ENCODE results near the gene LINC00237. TPM values are rescaled to one million over a fixed set of nuclear protein-coding genes. Genes with fewer than 3 reads are reported as not detected.

Gene LINC00237
- total RNA-seq, 2 experiments from 2014 or later = not detected

DNA sequence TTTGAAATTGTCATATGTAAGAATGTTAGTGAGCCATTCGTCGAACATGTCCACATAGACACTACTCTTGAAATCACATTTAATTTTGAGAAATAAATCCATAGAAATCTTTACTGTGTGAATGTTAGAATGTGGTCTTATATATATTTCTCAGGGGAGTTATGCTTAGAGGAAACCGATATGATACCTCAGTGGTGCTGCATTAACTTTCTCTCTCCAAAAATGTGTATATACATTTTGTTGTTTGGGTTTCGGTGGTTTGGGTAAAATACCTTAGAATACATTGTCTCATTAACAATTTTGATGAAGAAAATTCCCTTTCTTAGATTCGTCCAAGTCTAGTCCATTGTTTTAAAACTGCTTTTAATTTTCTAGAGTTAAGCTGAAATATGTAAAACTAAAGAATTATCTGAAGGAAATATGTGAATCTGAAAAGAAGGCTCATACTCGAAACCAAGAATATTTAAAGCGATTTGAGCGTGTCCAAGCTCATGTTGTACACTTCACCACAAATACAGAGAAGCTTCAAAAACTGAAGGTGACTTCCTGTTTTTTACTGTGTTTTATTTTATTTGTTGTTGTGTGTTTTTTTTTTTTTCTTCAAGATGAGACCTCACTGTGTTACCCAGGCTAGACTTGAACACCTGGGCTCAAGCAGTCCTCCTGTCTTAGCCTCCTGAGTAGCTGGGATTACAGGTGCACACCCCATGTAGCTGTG lies 30.0 kb upstream of the LINC00237 start:
- CTCF ChIA-PET = interaction anchor here (0.7 kb wide), 1 partner anchor 88 kb away, joined by 4 read pairs; no protein-coding TSS in a partner anchor

DNA sequence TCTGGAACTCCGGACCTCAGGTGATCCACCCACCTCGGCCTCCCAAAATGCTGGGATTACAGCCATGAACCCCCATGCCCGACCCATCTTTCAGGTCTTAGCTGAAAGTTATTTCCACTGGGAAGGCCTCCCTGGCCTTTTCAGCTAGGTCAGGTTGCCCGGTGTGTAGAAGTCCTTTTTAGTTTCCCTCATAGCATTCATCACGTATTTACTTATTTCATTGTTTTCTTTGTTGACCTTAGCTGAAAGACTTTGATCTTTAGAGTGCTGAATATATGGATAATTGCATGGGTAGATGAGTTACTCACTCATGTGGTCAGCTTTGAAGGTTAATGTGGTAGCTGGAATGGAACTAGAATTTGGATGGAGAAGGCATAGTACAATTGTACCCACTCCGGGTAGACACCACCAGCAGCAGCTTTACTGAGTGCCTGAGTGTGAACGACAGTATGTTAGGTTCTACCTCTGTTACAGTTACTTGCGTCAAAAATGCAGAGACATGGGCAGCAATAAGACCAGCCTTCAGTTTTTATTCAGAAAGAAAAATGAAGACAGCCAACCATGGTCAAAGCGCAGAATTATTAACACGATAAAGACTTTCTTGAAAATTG lies 28.8 kb upstream of the LINC00237 start:
- intact Hi-C loops (cut with micrococcal nuclease) = no loop called here
- no peak for DNase-seq
- Mint-ChIP-seq H3K4me3 (no peak overlapping the region), H3K27ac (no peak overlapping the region), H3K4me1 (ENCODE audit: low read depth) (no peaks in the 10 kb centered on the region), H3K27me3 (ENCODE audit: low read depth) (no peaks in the 10 kb centered on the region), H3K36me3 (ENCODE audit: low read depth) (peaks cover 18% of the 10 kb centered on the region), H3K9me3 (no peaks in the 10 kb centered on the region)
- CTCF ChIA-PET = interaction anchor here (1.3 kb wide), 1 partner anchor 101 kb away, joined by 4 read pairs; no protein-coding TSS in a partner anchor

More for the DNA sequence above, 30.0 kb upstream of the LINC00237 start:
- Mint-ChIP-seq H3K9me3 (no peaks in the 10 kb centered on the region), H3K4me1 (ENCODE audit: low read depth) (no peaks in the 10 kb centered on the region), H3K27me3 (ENCODE audit: low read depth) (no peaks in the 10 kb centered on the region), H3K27ac (no peak overlapping the region), H3K4me3 (no peak overlapping the region), H3K36me3 (ENCODE audit: low read depth) (peaks cover 18% of the 10 kb centered on the region)
- no peak for DNase-seq
- intact Hi-C loops (cut with micrococcal nuclease) = no loop called here

DNA sequence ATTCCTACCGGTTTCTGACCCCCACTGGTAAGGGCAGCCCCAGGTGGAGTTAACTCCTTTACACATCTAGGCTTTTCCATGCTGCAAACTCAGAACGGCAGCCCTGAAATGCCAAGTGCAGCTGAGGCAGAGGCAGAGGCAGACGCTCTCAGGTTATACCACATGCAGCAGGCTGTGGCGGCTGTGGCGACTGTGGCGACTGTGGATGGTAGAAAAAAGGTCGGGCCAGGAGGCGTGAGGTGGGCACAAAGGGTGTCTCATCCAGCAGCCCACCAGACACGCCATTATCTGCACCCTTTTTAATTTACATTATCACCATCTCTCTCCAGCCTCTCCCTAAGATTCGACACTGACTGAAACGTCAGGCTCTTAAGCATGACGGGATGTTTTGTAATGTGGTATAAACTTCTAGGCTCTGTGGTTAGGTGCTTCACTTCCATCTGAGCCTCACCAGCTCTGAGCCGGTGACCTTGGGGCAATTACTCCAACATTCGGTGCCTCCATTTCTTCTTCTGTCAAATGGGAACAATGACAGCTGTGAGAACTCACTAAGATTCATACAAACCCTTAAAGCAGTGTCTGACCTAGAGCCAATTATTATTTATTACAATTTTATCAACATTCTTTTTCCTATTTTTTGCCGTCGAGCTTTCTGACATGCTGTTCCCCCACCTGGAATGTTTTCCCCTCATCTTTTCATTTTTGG lies 27.9 kb upstream of the LINC00237 start:
- H3K27ac Mint-ChIP-seq = no peak overlapping the region
- CTCF ChIA-PET = interaction anchor here (0.6 to 1.3 kb wide), 2 partner anchors 102 to 371 kb away, joined by 4 read pairs; no protein-coding TSS in a partner anchor
- H3K4me1 Mint-ChIP-seq (ENCODE audit: low read depth) = no peaks in the 10 kb centered on the region
- DNase-seq = no peak
- no peaks in the 10 kb centered on the region for H3K9me3 Mint-ChIP-seq
- no peak overlapping the region for H3K4me3 Mint-ChIP-seq
- peaks cover 16% of the 10 kb centered on the region for H3K36me3 Mint-ChIP-seq (ENCODE audit: low read depth)
- no peaks in the 10 kb centered on the region for H3K27me3 Mint-ChIP-seq (ENCODE audit: low read depth)
- intact Hi-C loops (cut with micrococcal nuclease) = no loop called here

DNA sequence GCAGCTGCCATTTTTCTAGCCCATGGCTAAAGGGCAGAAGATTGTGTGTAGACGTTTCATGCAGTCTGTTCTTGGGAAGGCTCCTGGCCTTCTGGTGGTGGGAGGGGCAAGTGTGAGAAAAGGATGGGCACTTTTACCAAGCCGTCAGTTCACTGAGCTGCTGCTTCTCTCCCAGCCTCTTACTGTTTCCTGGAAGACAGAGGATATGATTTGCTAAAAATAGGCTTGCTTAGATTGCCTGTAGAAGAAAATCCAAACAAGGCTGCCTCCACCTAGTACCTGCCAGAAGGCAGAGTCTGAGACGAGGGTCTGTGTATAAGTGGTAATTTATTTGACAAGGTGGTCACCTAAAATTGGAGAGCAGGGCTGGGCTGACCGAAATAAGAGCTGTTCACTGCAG lies 27.2 kb upstream of the LINC00237 start:
- CTCF ChIA-PET = no interaction called here
- no peak for DNase-seq
- Mint-ChIP-seq H3K27me3 (ENCODE audit: low read depth) (no peaks in the 10 kb centered on the region), H3K4me3 (no peak overlapping the region), H3K27ac (no peak overlapping the region), H3K4me1 (ENCODE audit: low read depth) (no peaks in the 10 kb centered on the region), H3K36me3 (ENCODE audit: low read depth) (peaks cover 16% of the 10 kb centered on the region), H3K9me3 (no peaks in the 10 kb centered on the region)
- intact Hi-C loops (cut with micrococcal nuclease) = no loop called here

DNA sequence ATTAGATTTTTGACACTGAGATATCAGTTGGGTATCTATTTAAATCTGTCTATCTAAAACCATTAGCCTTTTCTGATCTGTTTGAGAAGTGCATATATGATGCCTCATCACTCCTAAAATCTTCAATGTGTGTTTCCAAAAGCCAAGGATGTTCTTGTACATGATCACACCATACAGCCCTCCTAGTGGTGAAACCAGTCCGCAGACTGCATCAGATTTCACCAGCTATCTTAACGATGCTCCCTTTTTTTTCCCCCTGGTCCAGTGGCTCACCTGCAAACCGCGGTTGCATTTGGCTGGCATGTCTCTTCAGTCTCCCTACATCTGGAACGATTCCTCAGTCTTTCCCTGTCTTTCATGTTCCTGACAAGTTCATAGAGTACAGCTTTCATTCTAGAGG lies 23.7 kb upstream of the LINC00237 start:
- no peaks in the 10 kb centered on the region for H3K9me3 Mint-ChIP-seq
- intact Hi-C loops (cut with micrococcal nuclease) = loop anchor here (10.0 kb wide), 1 partner anchor 1075 kb away; the partner anchor contains the start of genes CFAP61 and CRNKL1
- H3K36me3 Mint-ChIP-seq (ENCODE audit: low read depth) = peaks cover 3% of the 10 kb centered on the region
- no peak for DNase-seq
- CTCF ChIA-PET = interaction anchor here (0.8 kb wide), 1 partner anchor 82 kb away, joined by 3 read pairs; no protein-coding TSS in a partner anchor
- no peak overlapping the region for H3K4me3 Mint-ChIP-seq
- H3K27me3 Mint-ChIP-seq (ENCODE audit: low read depth) = no peaks in the 10 kb centered on the region
- H3K4me1 Mint-ChIP-seq (ENCODE audit: low read depth) = peaks cover 14% of the 10 kb centered on the region
- no peak overlapping the region for H3K27ac Mint-ChIP-seq

DNA sequence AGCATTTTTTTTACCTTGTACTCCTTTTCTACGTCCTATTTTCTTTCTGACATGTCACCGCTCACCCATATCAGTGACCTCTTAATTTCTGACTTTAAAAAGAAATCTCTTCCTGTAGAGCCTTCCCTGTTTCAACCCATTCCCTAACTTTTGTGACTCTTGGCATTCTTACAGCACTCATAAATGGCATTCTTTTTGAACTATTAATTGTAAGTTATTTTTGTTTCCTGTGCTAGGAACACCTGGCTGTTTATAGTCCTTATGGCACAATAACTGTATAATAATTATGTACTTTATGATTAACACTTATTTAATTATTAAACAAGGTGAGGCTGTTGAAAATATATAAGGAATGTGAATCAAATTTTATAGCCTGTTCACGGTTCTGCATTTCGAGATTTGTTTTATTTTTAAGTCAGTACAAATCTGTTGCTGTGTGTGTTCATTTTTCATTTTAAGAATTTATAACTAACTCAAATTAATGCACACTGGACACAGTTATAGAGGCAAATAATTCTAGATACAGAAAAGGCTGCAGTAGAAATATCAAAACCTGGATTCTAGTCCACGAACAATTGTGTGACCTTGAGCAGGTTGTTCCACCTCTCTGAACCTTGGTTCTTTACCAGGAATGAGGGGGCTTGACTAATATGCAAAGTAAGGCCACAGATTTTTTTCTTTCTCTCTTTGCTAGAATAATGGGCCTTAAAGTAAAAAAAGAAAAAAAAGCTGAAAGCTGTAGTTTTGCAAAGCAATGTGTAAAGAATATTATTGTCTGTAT lies 21.2 kb upstream of the LINC00237 start:
- Mint-ChIP-seq H3K4me1 (ENCODE audit: low read depth) (peaks cover 14% of the 10 kb centered on the region), H3K27ac (no peak overlapping the region), H3K27me3 (ENCODE audit: low read depth) (no peaks in the 10 kb centered on the region), H3K4me3 (peak overlapping the region; percentile 86), H3K36me3 (ENCODE audit: low read depth) (no peaks in the 10 kb centered on the region), H3K9me3 (no peaks in the 10 kb centered on the region)
- intact Hi-C loops (cut with micrococcal nuclease) = loop anchor here (10.0 kb wide), 1 partner anchor 1073 kb away; the partner anchor contains the start of genes CFAP61 and CRNKL1
- no peak for DNase-seq
- CTCF ChIA-PET = no interaction called here

DNA sequence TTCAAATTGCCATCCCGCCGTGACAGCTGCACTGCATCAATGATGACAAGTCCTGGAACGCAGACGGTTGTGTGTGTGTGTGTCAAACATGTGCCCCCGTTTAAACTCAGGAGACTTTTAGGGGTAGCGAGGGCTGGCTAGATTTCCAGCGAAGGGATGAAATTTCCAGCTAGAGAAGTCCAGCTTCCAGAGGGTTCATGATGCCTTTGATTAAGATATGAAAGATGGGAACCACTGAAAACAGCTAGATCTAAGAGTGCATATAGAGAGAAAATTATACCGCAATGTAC lies 20.4 kb upstream of the LINC00237 start:
- Mint-ChIP-seq H3K36me3 (ENCODE audit: low read depth) (no peaks in the 10 kb centered on the region), H3K27ac (peak overlapping the region; percentile 73), H3K27me3 (ENCODE audit: low read depth) (no peaks in the 10 kb centered on the region), H3K4me1 (ENCODE audit: low read depth) (peaks cover 14% of the 10 kb centered on the region), H3K9me3 (no peaks in the 10 kb centered on the region), H3K4me3 (peak overlapping the region; percentile 86)
- DNase-seq = no peak
- CTCF ChIA-PET = interaction anchor here (0.7 to 1.6 kb wide), 2 partner anchors 14 to 24 kb away, joined by 3 read pairs; no protein-coding TSS in a partner anchor
- intact Hi-C loops (cut with micrococcal nuclease) = loop anchor here (10.0 kb wide), 1 partner anchor 1072 kb away; the partner anchor contains the start of genes CFAP61 and CRNKL1

DNA sequence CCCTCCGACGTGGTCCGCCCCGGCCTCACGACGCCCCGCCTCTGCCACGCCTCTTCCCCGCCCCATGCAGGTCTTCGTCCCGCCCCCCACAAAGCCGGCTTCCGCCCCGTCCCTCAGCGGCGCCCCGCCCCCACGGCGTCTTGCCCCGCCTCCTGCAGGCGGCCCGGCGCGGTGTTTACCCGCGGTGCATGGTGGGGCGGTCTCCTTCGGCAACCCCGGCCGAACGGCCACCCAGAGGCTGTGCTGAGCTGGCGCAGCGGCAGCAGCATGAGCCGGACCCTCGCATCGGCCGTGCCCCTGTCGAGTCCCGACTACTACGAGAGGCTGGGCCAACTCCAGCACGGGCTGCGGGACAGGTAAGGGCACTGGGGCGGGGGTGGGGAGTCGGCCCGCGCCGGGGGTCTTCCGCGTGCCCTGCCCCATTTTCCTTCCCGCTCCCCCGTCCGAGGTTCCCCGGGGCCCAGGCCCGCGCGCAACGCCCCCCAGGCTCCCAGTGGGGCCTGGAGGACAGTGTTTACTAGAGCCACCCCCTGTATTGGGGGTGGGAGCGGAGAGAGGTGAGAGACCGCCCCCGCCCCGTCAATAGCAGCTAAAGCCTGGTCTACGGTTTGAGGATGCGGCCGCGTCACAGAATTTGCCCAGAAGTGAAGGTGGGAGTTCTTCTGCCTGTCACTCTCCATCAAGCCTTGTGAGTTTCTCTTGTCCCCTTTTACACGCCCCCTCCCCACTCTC lies 19.9 kb upstream of the LINC00237 start, which contains the start of gene KIZ:
KIZ (plus strand) TSS at position 234 of the 732 bp plus-strand sequence; CDS start at position 268, 34 bp downstream.
- CTCF ChIA-PET = interaction anchor here (0.7 to 1.6 kb wide), 2 partner anchors 14 to 24 kb away, joined by 3 read pairs; no protein-coding TSS in a partner anchor
- Mint-ChIP-seq H3K4me3 (peak within 1 kb of the TSS; percentile 86), H3K36me3 (ENCODE audit: low read depth) (no peaks in the 10 kb centered on the region), H3K9me3 (no peaks in the 10 kb centered on the region), H3K4me1 (ENCODE audit: low read depth) (peaks cover 14% of the 10 kb centered on the region), H3K27ac (peak within 1 kb of the TSS; percentile 73), H3K27me3 (ENCODE audit: low read depth) (no peaks in the 10 kb centered on the region)
- peak; percentile 97 for DNase-seq
- intact Hi-C loops (cut with micrococcal nuclease) = loop anchor here (1.0 to 10.0 kb wide), 4 partner anchors 26 to 1109 kb away; partner anchors contain the start of genes CFAP61, CRNKL1, NAA20 and XRN2

DNA sequence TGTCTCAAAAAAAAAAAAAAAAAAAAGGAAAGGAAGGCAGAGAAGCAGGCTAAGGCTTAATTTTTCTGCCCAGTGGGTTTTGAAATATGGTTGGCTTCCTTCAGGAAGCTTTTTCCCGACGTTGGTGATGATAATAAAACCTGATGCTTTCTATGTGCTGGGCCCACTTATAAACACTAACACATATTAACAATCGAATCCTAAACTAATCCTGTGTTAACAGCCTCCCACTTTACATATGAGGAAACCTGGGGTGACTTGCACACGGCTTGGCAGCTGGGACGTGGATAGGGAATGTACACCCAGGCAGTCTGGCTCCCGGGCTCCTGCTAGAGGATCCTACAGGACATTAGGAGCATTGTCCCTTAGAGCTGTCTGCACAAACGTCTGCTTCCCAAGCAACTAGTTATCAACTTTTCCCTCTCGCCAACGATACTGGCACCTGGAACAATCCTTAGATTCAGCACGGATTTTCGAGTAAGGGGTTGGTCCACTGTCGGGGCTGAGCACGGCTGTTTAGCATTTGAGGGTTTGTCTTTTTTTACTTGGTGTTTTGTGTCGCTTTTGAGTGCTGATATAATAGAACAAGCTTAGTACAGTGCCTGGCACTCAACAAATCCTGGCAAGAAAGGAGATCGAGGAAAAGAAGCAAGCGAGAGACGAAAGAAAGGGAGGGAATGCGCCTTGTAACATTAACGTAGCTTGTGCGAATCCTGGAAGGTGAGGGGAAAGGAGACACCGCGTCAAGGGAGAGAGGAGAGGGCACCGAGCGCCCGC lies 19.1 kb upstream of the LINC00237 start:
- H3K9me3 Mint-ChIP-seq = no peaks in the 10 kb centered on the region
- CTCF ChIA-PET = interaction anchor here (1.6 kb wide), 1 partner anchor 23 kb away, joined by 3 read pairs; no protein-coding TSS in a partner anchor
- peaks cover 14% of the 10 kb centered on the region for H3K4me1 Mint-ChIP-seq (ENCODE audit: low read depth)
- no peak for DNase-seq
- intact Hi-C loops (cut with micrococcal nuclease) = loop anchor here (1.0 to 10.0 kb wide), 4 partner anchors 25 to 1108 kb away; partner anchors contain the start of genes CFAP61, CRNKL1, NAA20 and XRN2
- H3K4me3 Mint-ChIP-seq = peak overlapping the region; percentile 86
- H3K27me3 Mint-ChIP-seq (ENCODE audit: low read depth) = peaks cover 3% of the 10 kb centered on the region
- H3K36me3 Mint-ChIP-seq (ENCODE audit: low read depth) = no peaks in the 10 kb centered on the region
- no peak overlapping the region for H3K27ac Mint-ChIP-seq

DNA sequence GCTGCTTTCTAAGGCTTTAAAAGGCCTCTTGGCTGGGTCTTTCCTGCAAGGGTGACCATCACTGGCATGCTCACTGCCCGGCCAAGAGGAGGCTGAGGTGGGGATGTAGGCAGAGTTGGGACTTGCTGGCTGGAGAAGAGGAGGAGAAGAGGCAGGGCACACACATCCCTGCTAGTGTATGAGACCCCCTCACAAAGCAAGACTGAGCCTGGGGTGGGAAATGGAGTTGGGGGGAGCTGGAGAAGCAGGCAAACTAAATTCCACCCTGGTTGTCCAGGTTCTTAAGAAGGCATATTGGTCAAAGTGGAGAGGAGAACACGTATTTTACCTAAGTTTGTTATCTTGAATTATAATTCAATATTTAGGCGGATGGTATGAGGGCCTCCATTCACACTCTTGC lies 18.0 kb upstream of the LINC00237 start:
- H3K36me3 Mint-ChIP-seq (ENCODE audit: low read depth) = no peaks in the 10 kb centered on the region
- H3K27ac Mint-ChIP-seq = no peak overlapping the region
- CTCF ChIA-PET = no interaction called here

More for the DNA sequence above, 18.0 kb upstream of the LINC00237 start:
- DNase-seq = no peak
- Mint-ChIP-seq H3K4me3 (no peak overlapping the region), H3K4me1 (ENCODE audit: low read depth) (peaks cover 14% of the 10 kb centered on the region), H3K27me3 (ENCODE audit: low read depth) (peaks cover 3% of the 10 kb centered on the region), H3K9me3 (no peaks in the 10 kb centered on the region)
- intact Hi-C loops (cut with micrococcal nuclease) = loop anchor here (10.0 kb wide), 1 partner anchor 1069 kb away; the partner anchor contains the start of genes CFAP61 and CRNKL1

All from activated naive CD4-positive, alpha-beta T cell treated with anti-CD3 and anti-CD28 coated beads for 36 hours (primary cell).